HepG2 (cell line): ENCODE data around the gene MRPS10. TPM values are rescaled to one million over a fixed set of nuclear protein-coding genes. Genes with fewer than 3 reads are reported as not detected.

Experiments used
- GTF3A ChIP-seq: sonication (generic); formaldehyde crosslinking; conservative IDR thresholded peaks from 2 replicates; pipeline ENCODE4 v1.4.0; 2020; ENCODE audit warnings: mild to moderate bottlenecking, missing genetic modification reagents
- IKZF1 ChIP-seq: fragments of 450-650 bp; IDR thresholded peaks from 2 replicates; pipeline ENCODE4 v1.7.1; 2016
- KAT8 ChIP-seq: IDR thresholded peaks from 2 replicates; pipeline ENCODE4 v1.6.1; 2016; ENCODE audit warnings: missing genetic modification reagents, missing compliant biosample characterization
- PTBP1 ChIP-seq: fragments of 200-400 bp; formaldehyde crosslinking; IDR thresholded peaks from 2 replicates; pipeline ENCODE4 v1.6.1; 2018; ENCODE audit warnings: low read length, low read depth; ENCODE audit not compliant: poor library complexity, severe bottlenecking
- ZFX ChIP-seq: sonication (generic); formaldehyde crosslinking; IDR thresholded peaks from 2 replicates; pipeline ENCODE4 v1.4.0; 2020; ENCODE audit warnings: mild to moderate bottlenecking, low read depth, missing genetic modification reagents, moderate library complexity
- ZNF263 ChIP-seq: sonication (generic); formaldehyde crosslinking; IDR thresholded peaks from 2 replicates; pipeline ENCODE4 v1.4.0; 2020; ENCODE audit warnings: missing genetic modification reagents
- ZNF558 ChIP-seq: sonication (generic); formaldehyde crosslinking; IDR thresholded peaks from 2 replicates; pipeline ENCODE4 v1.9.0; 2022; ENCODE audit warnings: mild to moderate bottlenecking, missing genetic modification reagents, borderline replicate concordance
- ZNF569 ChIP-seq: sonication (generic); formaldehyde crosslinking; IDR thresholded peaks from 2 replicates; pipeline ENCODE4 v1.5.0; 2020; ENCODE audit warnings: mild to moderate bottlenecking, missing genetic modification reagents, moderate library complexity, borderline replicate concordance
- polyA plus RNA-seq, 8 experiments: library from polyadenylated mRNA; depleted of rRNA in 3 of 8; stranded (reverse) in 7 of 8; unstranded in 1 of 8; fragments of >200 nt; fragmentation: Illumina TruSeq in 4 of 8; extraction: Trizol in 4 of 8; gene quantifications; 2 replicates each; pipeline versions ENCODE4 v1.2.1 to v1.2.3, GENCODE V29; 2011 to 2016; ENCODE audit warnings: low read depth in 4 of 8, missing spikeins in 1 of 8, mixed read lengths in 1 of 8; ENCODE audit not compliant: insufficient read depth in 1 of 8
- total RNA-seq, 5 experiments: library from RNA; depleted of rRNA; stranded (reverse); fragments of >200 nt; fragmentation: Illumina TruSeq; extraction: Trizol; gene quantifications; 2 replicates each; pipeline ENCODE4 v1.2.3, GENCODE V29; 2016; ENCODE audit warnings: low read depth in 1 of 5
- TF ChIP-seq, protein P1 (sequence below): sonication (generic); formaldehyde crosslinking; IDR thresholded peaks from 2 replicates; pipeline ENCODE4 v1.4.0; 2020; ENCODE audit warnings: missing genetic modification reagents
- TF ChIP-seq, protein P2 (sequence below): sonication (generic); formaldehyde crosslinking; IDR thresholded peaks from 2 replicates; pipeline ENCODE4 v1.4.0; 2020; ENCODE audit warnings: mild to moderate bottlenecking, missing genetic modification reagents
- TF ChIP-seq, protein P3 (sequence below): sonication (generic); formaldehyde crosslinking; IDR thresholded peaks from 2 replicates; pipeline ENCODE4 v1.5.0; 2020; ENCODE audit warnings: missing genetic modification reagents
- TF ChIP-seq, protein P4 (sequence below): sonication (generic); formaldehyde crosslinking; IDR thresholded peaks from 2 replicates; pipeline ENCODE4 v1.4.0; 2020; ENCODE audit warnings: missing genetic modification reagents, borderline replicate concordance
- TF ChIP-seq, protein P5 (sequence below): IDR thresholded peaks from 2 replicates; pipeline ENCODE4 v1.6.1; 2016; ENCODE audit warnings: low read depth, control low read depth
- TF ChIP-seq, protein P6 (sequence below): sonication (generic); formaldehyde crosslinking; IDR thresholded peaks from 2 replicates; pipeline ENCODE4 v1.8.0; 2022; ENCODE audit warnings: mild to moderate bottlenecking, missing genetic modification reagents; ENCODE audit not compliant: insufficient replicate concordance
- TF ChIP-seq, protein P7 (sequence below): sonication (generic); formaldehyde crosslinking; IDR thresholded peaks from 2 replicates; pipeline ENCODE4 v1.5.0; 2020; ENCODE audit warnings: mild to moderate bottlenecking, missing genetic modification reagents

MRPS10 gene
- total and polyA plus RNA-seq, 2 of the 13 experiments (the other 11 are each of a cell fraction or from before 2014, with no cell fraction given): 31.7 to 54.6 TPM

DNA sequence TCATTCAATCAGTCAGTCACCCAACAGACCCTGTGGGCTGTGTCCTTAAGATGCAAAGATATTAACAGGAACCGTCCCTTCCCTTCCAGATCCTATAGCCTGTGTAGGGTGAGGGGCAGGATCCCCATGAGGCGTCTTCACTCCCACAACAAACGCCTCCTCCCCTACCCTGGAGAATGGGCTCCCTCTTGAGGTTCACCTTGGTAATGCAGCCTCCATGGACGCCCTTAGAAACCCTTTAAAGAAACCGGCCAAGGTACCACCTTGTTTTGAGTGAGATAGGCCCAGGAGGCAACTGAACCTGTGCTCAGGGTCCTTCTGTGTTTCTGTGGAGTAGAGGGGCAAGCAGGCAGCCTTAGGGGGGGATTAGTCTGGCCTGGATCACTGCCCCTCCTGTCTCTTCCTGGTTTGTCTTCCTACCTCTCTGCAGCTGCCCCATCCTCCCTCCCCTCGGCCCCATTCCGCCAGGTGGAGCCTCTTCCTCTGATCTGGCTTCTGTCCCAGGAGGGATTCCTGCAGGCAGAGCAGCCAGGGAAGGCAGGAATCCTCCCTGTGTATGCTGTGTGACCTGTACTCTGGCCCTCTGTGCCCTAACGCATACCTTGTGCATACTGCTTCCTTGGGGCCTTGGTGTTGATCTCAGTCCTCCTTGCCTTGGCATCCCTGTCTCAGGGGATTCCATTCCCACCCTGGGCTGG, 51.1 kb downstream of the MRPS10 start (continued):
- TF ChIP-seq, protein P1, sequence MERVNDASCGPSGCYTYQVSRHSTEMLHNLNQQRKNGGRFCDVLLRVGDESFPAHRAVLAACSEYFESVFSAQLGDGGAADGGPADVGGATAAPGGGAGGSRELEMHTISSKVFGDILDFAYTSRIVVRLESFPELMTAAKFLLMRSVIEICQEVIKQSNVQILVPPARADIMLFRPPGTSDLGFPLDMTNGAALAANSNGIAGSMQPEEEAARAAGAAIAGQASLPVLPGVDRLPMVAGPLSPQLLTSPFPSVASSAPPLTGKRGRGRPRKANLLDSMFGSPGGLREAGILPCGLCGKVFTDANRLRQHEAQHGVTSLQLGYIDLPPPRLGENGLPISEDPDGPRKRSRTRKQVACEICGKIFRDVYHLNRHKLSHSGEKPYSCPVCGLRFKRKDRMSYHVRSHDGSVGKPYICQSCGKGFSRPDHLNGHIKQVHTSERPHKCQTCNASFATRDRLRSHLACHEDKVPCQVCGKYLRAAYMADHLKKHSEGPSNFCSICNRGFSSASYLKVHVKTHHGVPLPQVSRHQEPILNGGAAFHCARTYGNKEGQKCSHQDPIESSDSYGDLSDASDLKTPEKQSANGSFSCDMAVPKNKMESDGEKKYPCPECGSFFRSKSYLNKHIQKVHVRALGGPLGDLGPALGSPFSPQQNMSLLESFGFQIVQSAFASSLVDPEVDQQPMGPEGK (CRISPR knock-in tag): no peak
- TF ChIP-seq ZNF263 (peak; percentile 86), ZFX (CRISPR knock-in tag) (peak; percentile 55; the same call in 1 of the 2 replicates), PTBP1 (no peak), GTF3A (no peak), ZNF558 (CRISPR knock-in tag) (no peak), ZNF569 (CRISPR knock-in tag) (no peak), KAT8 (CRISPR knock-in tag) (peak; percentile 62; the same call in 1 of the 2 replicates), IKZF1 (no peak)
- TF ChIP-seq, protein P2, sequence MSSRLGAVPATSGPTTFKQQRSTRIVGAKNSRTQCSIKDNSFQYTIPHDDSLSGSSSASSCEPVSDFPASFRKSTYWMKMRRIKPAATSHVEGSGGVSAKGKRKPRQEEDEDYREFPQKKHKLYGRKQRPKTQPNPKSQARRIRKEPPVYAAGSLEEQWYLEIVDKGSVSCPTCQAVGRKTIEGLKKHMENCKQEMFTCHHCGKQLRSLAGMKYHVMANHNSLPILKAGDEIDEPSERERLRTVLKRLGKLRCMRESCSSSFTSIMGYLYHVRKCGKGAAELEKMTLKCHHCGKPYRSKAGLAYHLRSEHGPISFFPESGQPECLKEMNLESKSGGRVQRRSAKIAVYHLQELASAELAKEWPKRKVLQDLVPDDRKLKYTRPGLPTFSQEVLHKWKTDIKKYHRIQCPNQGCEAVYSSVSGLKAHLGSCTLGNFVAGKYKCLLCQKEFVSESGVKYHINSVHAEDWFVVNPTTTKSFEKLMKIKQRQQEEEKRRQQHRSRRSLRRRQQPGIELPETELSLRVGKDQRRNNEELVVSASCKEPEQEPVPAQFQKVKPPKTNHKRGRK (CRISPR knock-in tag): no peak
- TF ChIP-seq, protein P3, sequence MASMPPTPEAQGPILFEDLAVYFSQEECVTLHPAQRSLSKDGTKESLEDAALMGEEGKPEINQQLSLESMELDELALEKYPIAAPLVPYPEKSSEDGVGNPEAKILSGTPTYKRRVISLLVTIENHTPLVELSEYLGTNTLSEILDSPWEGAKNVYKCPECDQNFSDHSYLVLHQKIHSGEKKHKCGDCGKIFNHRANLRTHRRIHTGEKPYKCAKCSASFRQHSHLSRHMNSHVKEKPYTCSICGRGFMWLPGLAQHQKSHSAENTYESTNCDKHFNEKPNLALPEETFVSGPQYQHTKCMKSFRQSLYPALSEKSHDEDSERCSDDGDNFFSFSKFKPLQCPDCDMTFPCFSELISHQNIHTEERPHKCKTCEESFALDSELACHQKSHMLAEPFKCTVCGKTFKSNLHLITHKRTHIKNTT: no peak
- TF ChIP-seq, protein P4, sequence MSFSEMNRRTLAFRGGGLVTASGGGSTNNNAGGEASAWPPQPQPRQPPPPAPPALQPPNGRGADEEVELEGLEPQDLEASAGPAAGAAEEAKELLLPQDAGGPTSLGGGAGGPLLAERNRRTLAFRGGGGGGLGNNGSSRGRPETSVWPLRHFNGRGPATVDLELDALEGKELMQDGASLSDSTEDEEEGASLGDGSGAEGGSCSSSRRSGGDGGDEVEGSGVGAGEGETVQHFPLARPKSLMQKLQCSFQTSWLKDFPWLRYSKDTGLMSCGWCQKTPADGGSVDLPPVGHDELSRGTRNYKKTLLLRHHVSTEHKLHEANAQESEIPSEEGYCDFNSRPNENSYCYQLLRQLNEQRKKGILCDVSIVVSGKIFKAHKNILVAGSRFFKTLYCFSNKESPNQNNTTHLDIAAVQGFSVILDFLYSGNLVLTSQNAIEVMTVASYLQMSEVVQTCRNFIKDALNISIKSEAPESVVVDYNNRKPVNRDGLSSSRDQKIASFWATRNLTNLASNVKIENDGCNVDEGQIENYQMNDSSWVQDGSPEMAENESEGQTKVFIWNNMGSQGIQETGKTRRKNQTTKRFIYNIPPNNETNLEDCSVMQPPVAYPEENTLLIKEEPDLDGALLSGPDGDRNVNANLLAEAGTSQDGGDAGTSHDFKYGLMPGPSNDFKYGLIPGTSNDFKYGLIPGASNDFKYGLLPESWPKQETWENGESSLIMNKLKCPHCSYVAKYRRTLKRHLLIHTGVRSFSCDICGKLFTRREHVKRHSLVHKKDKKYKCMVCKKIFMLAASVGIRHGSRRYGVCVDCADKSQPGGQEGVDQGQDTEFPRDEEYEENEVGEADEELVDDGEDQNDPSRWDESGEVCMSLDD (CRISPR knock-in tag): no peak
- TF ChIP-seq, protein P5, sequence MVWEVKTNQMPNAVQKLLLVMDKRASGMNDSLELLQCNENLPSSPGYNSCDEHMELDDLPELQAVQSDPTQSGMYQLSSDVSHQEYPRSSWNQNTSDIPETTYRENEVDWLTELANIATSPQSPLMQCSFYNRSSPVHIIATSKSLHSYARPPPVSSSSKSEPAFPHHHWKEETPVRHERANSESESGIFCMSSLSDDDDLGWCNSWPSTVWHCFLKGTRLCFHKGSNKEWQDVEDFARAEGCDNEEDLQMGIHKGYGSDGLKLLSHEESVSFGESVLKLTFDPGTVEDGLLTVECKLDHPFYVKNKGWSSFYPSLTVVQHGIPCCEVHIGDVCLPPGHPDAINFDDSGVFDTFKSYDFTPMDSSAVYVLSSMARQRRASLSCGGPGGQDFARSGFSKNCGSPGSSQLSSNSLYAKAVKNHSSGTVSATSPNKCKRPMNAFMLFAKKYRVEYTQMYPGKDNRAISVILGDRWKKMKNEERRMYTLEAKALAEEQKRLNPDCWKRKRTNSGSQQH: 0 out of 2 replicates have a peak, but pooled peaks have one; percentile 39
- TF ChIP-seq, protein P6, sequence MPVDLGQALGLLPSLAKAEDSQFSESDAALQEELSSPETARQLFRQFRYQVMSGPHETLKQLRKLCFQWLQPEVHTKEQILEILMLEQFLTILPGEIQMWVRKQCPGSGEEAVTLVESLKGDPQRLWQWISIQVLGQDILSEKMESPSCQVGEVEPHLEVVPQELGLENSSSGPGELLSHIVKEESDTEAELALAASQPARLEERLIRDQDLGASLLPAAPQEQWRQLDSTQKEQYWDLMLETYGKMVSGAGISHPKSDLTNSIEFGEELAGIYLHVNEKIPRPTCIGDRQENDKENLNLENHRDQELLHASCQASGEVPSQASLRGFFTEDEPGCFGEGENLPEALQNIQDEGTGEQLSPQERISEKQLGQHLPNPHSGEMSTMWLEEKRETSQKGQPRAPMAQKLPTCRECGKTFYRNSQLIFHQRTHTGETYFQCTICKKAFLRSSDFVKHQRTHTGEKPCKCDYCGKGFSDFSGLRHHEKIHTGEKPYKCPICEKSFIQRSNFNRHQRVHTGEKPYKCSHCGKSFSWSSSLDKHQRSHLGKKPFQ (CRISPR knock-in tag): no peak
- TF ChIP-seq, protein P7, sequence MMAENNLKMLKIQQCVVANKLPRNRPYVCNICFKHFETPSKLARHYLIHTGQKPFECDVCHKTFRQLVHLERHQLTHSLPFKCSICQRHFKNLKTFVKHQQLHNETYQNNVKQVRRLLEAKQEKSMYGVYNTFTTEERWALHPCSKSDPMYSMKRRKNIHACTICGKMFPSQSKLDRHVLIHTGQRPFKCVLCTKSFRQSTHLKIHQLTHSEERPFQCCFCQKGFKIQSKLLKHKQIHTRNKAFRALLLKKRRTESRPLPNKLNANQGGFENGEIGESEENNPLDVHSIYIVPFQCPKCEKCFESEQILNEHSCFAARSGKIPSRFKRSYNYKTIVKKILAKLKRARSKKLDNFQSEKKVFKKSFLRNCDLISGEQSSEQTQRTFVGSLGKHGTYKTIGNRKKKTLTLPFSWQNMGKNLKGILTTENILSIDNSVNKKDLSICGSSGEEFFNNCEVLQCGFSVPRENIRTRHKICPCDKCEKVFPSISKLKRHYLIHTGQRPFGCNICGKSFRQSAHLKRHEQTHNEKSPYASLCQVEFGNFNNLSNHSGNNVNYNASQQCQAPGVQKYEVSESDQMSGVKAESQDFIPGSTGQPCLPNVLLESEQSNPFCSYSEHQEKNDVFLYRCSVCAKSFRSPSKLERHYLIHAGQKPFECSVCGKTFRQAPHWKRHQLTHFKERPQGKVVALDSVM (CRISPR knock-in tag): 0 out of 2 replicates have a peak, but pooled peaks have one; percentile 18
